Fibroblast of lung (primary cell): Measurements from ENCODE around the gene SPATS2L. TPM values are rescaled to one million over a fixed set of nuclear protein-coding genes. Genes with fewer than 3 reads are reported as not detected.
A peak's percentile ranks its signal among the peaks of the same experiment; 100 is the strongest.

Experiments used
- DNase-seq, 2 donors: peaks; one replicate each; pipeline versions ENCODE4 v3.0.0 to v3.0.0-alpha.2; 2010; ENCODE audit warnings: low read depth in 2 of 2
- H2AFZ ChIP-seq: 2 replicates; pipeline ENCODE4 v1.5.1; 2012; ENCODE audit warnings: low read length, control low read depth, inconsistent platforms
- H3K27ac ChIP-seq: 2 replicates; pipeline ENCODE4 v1.5.1; 2011; ENCODE audit warnings: low read length, control low read depth; ENCODE audit not compliant: insufficient read depth
- H3K27me3 ChIP-seq: 2 replicates; pipeline ENCODE4 v1.5.1; 2011; ENCODE audit warnings: mild to moderate bottlenecking, low read length; ENCODE audit not compliant: control insufficient read depth, insufficient read depth
- H3K36me3 ChIP-seq: 2 replicates; pipeline ENCODE4 v1.5.1; 2011; ENCODE audit warnings: low read length; ENCODE audit not compliant: control insufficient read depth, insufficient read depth
- H3K4me1 ChIP-seq: 2 replicates; pipeline ENCODE4 v1.5.1; 2011; ENCODE audit warnings: low read length; ENCODE audit not compliant: control insufficient read depth, insufficient read depth; ENCODE audit errors: extremely low read depth
- H3K4me2 ChIP-seq: 2 replicates; pipeline ENCODE4 v1.5.1; 2011; ENCODE audit warnings: low read length, control low read depth; ENCODE audit not compliant: insufficient read depth; ENCODE audit errors: extremely low read depth
- H3K4me3 ChIP-seq, 4 experiments: fragments of 200-600 bp in 1 of 4; sonication (generic) in 1 of 4; replicated peaks in 1 of 4; 2 replicates each; pipeline ENCODE4 v1.5.1; 2011 to 2016; ENCODE audit warnings: low read length in 4 of 4, low read depth in 3 of 4, mild to moderate bottlenecking in 3 of 4, control low read depth in 2 of 4, inconsistent platforms in 1 of 4, mixed read lengths in 1 of 4; ENCODE audit not compliant: insufficient read depth in 1 of 4; ENCODE audit errors: control extremely low read depth in 1 of 4
- H3K79me2 ChIP-seq: 2 replicates; pipeline ENCODE4 v1.5.1; 2012; ENCODE audit warnings: mild to moderate bottlenecking, low read length, inconsistent platforms; ENCODE audit not compliant: control insufficient read depth, insufficient read depth
- H3K9ac ChIP-seq: 2 replicates; pipeline ENCODE4 v1.5.1; 2011; ENCODE audit warnings: mild to moderate bottlenecking, low read length, control low read depth; ENCODE audit not compliant: insufficient read depth
- H3K9me3 ChIP-seq: 2 replicates; pipeline ENCODE4 v1.5.1; 2012; ENCODE audit warnings: low read depth, low read length; ENCODE audit not compliant: control insufficient read depth, insufficient read depth
- H4K20me1 ChIP-seq: 2 replicates; pipeline ENCODE4 v1.5.1; 2011; ENCODE audit warnings: low read length; ENCODE audit not compliant: control insufficient read depth, insufficient read depth; ENCODE audit errors: extremely low read depth
- CTCF ChIP-seq, 2 donors: IDR thresholded peaks in 1 of 2; conservative IDR thresholded peaks in 1 of 2; 1 replicate in 1 of 2; 2 replicates in 1 of 2; pipeline ENCODE4 v1.5.1; 2011 to 2012; ENCODE audit warnings: low read length in 2 of 2, control low read depth in 1 of 2, inconsistent platforms in 1 of 2, low read depth in 1 of 2, mild to moderate bottlenecking in 1 of 2
- EZH2 ChIP-seq: IDR thresholded peaks from 2 replicates; pipeline ENCODE4 v1.5.1; 2012; ENCODE audit warnings: low read length, control low read depth, mild to moderate bottlenecking; ENCODE audit errors: missing control alignments
- polyA plus RNA-seq, 2 donors: library from polyadenylated mRNA; depleted of rRNA in 1 of 2; stranded (reverse) in 1 of 2; unstranded in 1 of 2; fragments of >200 nt; gene quantifications; 2 replicates each; pipeline ENCODE4 v1.2.1, GENCODE V29; 2011 to 2012; ENCODE audit warnings: missing spikeins in 1 of 2
- total RNA-seq: library from RNA; depleted of rRNA; stranded (reverse); fragments of >200 nt; gene quantifications from 2 replicates; pipeline ENCODE4 v1.2.1, GENCODE V29; 2014

Gene SPATS2L
- total and polyA plus RNA-seq, 2 donors (not counting 1 experiment from before 2014, with no cell fraction given) = 73.8 to 291 TPM

- Histone ChIP-seq H3K27me3 (no peaks in the 10 kb centered on the region), H3K9ac (peak overlapping the region; percentile 88), H3K27ac (peak overlapping the region; percentile 59), H3K79me2 (peaks cover 43% of the 10 kb centered on the region), H3K4me3 (peak overlapping the region; percentile 38 to 90 (median 60)), H4K20me1 (no peaks in the 10 kb centered on the region), H2AFZ (peak overlapping the region; percentile 4), H3K4me1 (peaks cover 18% of the 10 kb centered on the region), H3K4me2 (peak overlapping the region; percentile 73), H3K36me3 (no peaks in the 10 kb centered on the region), H3K9me3 (no peaks in the 10 kb centered on the region)
- DNase-seq = peak; percentile 54 to 56
- TF ChIP-seq EZH2 = no peak
- TF ChIP-seq CTCF (conservative IDR thresholded peaks at IDR 0.05 in 1 of 2, IDR thresholded peaks at IDR 0.05 in 1 of 2; ENCODE audit: low read depth in 1 of 2, low read length in 2 of 2) = no peak
These were observed 697 bp upstream of the SPATS2L start for GRCh38 chr2:200305797-200306195.

DNA sequence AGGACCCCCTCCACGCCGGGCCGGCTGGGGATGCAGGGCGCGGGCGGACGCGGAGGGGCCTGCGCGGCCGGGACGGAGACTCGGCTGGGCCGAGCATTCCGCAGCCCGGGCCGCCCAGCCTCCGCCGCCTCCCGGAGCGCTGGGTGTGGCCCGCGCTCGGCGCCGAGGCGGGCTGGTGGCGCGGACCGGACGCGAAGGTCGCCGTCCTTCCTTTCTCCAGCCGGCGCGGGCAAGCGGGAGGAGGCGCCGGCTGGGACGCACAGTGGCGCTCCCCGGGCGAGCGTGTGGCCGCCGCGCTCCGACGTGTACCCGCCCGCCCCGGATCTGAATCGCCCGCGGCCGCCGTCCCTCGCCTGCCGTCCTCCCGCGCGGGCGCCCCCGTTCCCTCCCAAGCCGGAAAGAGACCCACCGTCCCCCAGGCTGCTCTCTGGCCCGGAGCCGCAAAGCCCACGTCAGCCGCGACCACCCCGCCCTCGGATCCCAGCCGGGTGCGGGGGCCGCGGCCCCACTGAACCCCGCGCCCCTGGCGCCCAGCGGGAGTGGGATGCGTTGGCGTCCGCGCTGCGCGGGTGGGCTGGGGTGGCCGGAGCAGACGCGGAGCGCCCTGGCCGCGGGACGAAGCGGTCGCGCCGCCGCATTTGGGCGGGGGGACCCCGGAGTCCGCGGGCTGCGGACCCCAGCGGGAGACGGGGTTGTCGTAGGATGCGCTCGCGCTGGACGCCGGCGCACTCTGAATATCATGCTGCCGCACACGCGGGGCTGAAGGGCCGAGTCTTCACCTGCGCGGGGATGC lies 634 bp downstream of the SPATS2L start:
- Histone ChIP-seq H3K4me1 (peaks cover 23% of the 10 kb centered on the region), H3K36me3 (no peaks in the 10 kb centered on the region), H3K4me2 (no peak overlapping the region), H4K20me1 (no peaks in the 10 kb centered on the region), H3K9me3 (no peaks in the 10 kb centered on the region), H3K9ac (peak overlapping the region; percentile 88), H3K27me3 (no peaks in the 10 kb centered on the region), H3K27ac (peak overlapping the region; percentile 59), H3K4me3 (peak overlapping the region; percentile 48 to 95 (median 72)), H3K79me2 (peaks cover 56% of the 10 kb centered on the region), H2AFZ (no peak overlapping the region)
- peak; percentile 28 to 43 for DNase-seq
- TF ChIP-seq EZH2 (no peak), CTCF (conservative IDR thresholded peaks at IDR 0.05 in 1 of 2, IDR thresholded peaks at IDR 0.05 in 1 of 2; ENCODE audit: low read depth in 1 of 2, low read length in 2 of 2) (no peak)

DNA sequence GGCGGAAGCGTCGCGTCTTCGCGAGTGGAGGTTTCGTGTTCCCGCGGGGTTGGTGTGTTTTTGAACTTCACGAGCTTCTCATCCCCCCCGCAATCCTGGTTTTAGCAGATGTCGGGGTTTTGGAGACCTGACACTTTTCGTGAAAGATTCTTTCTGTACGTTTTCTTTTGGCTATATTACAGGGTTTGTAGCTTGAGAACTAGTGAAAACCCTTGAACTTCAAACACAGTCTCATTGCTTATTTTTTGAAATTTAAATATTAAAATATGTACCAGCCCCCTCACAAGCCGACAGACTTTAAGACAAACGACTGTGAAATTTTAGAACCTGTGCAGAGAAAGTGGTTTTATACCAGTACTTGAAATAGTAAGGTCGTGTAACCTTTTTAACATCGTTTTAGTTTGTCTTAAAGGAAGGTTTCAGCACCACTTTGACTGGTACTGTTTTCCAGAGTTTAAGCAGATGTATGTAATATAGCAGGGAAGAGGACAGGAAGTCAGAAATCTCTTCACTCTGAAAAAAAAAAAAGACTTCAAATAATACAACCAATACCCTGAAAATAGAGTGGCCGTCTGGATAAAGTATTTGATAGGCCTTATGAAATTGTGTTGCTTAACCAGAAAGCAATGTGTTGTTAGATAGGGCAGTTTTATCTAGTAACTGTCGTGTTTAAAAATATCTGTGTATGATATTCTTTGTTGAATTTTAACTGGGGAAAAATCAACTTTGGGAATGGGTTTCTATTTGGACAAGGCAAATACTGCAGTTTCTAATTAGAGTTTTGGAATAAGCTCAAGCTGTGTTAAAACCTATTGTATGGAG lies 1.4 kb downstream of the SPATS2L start:
- H3K4me3 ChIP-seq = peak overlapping the region; percentile 48 to 95 (median 72)
- no peak overlapping the region for H2AFZ ChIP-seq
- no peaks in the 10 kb centered on the region for H4K20me1 ChIP-seq
- no peaks in the 10 kb centered on the region for H3K36me3 ChIP-seq
- TF ChIP-seq CTCF (conservative IDR thresholded peaks at IDR 0.05 in 1 of 2, IDR thresholded peaks at IDR 0.05 in 1 of 2; ENCODE audit: low read depth in 1 of 2, low read length in 2 of 2) = no peak
- TF ChIP-seq EZH2 = no peak
- H3K79me2 ChIP-seq = peaks cover 64% of the 10 kb centered on the region
- no peaks in the 10 kb centered on the region for H3K9me3 ChIP-seq
- no peaks in the 10 kb centered on the region for H3K27me3 ChIP-seq
- peak overlapping the region; percentile 94 for H3K4me2 ChIP-seq
- DNase-seq = peak; percentile 49 to 72
- peak overlapping the region; percentile 59 for H3K27ac ChIP-seq
- peaks cover 17% of the 10 kb centered on the region for H3K4me1 ChIP-seq
- H3K9ac ChIP-seq = peak overlapping the region; percentile 88
